Skeletal muscle satellite cell (primary cell): ENCODE results near the gene RANBP1.

ENCODE experiments used
- H3K27me3 ChIP-seq: 2 replicates; pipeline ENCODE4 v1.7.0; 2013; ENCODE audit warnings: low read length; ENCODE audit not compliant: control insufficient read depth, insufficient read depth
- H3K36me3 ChIP-seq: 2 replicates; pipeline ENCODE4 v1.7.0; 2013; ENCODE audit warnings: mild to moderate bottlenecking, control low read depth, low read length; ENCODE audit not compliant: insufficient read depth
- H3K4me1 ChIP-seq: 2 replicates; pipeline ENCODE4 v1.7.0; 2013; ENCODE audit warnings: low read length; ENCODE audit not compliant: control insufficient read depth, insufficient read depth
- H3K4me2 ChIP-seq: 2 replicates; pipeline ENCODE4 v1.7.0; 2013; ENCODE audit warnings: mild to moderate bottlenecking, low read length
- H3K4me3 ChIP-seq: 2 replicates; pipeline ENCODE4 v1.7.0; 2013; ENCODE audit warnings: low read length
- H3K9ac ChIP-seq: 2 replicates; pipeline ENCODE4 v1.7.0; 2013; ENCODE audit warnings: mild to moderate bottlenecking, low read depth, low read length, moderate library complexity
- H3K9me3 ChIP-seq: replicated peaks from 2 replicates; pipeline ENCODE4 v1.7.0; 2013; ENCODE audit warnings: mild to moderate bottlenecking, control low read depth, low read length

Gene RANBP1

DNA sequence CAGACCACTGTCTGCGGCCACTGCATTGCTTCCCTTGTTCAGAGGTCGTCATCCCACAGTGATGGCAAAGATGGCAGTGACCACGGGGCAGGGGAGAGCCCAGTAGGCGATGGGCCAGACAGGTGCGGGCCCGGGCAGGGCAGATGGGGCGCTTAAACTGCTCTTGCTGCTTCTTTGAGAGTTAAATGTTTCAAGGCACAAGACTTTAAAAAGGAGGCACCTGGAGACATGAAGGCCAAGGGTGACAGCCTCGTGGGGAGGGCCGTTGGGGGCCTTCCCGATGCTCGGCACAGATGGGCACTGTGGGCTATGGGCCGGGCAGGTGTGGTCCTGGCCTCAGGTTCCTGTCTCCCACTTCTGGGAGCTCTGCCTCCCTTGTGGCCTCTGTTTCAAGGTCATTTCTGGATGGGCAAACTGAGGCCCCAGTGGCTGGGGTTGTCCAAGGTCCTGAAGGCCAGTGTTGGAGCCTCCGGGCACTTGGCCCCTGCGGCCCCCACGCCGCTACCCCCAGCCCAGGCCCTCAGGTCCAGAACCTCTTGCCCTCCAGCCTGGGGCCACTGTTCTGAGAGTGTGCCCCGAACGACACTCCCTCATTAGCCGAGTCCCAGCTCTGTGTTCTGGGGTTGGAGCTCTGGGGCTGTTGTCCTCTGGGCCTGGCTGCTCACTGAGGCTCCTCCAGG, 51.9 kb downstream of the RANBP1 start:
- H3K4me2 ChIP-seq, result no peak overlapping the region
- H3K27me3 ChIP-seq, result peaks cover 9% of the 10 kb centered on the region
- H3K9me3 ChIP-seq, result no peaks in the 10 kb centered on the region
- H3K36me3 ChIP-seq, result no peaks in the 10 kb centered on the region
- H3K4me3 ChIP-seq, result no peak overlapping the region
- no peaks in the 10 kb centered on the region for H3K4me1 ChIP-seq
- no peak overlapping the region for H3K9ac ChIP-seq

DNA sequence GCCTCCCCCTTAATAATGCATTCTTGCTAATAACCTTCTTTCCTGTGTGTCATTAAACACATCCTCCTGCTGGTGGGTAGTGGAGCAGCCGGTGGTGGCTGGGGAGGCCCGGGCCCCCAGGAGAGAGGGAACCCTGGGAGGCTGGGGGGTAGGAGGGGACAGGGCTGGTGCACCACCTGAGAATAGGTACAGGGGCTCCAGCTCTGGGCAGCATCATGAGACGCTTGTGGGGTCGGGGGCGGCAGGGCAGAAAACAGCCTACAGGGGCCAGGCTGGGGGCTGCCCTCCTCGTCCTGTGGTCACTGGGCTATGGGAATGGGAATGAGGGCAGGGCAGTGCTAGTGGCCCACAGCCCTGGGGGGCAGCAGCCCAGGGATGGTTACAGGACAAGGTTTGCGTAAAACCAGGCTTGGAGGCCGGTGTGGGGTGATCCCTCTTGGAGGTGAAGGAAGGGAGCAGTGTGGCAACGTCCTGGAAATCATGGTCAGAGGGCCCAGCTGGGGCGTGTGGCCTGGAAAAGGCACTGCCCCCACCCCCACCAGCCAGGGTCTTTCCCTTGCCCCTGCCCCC, 53.4 kb downstream of the RANBP1 start:
- no peak overlapping the region for H3K4me3 ChIP-seq

DNA sequence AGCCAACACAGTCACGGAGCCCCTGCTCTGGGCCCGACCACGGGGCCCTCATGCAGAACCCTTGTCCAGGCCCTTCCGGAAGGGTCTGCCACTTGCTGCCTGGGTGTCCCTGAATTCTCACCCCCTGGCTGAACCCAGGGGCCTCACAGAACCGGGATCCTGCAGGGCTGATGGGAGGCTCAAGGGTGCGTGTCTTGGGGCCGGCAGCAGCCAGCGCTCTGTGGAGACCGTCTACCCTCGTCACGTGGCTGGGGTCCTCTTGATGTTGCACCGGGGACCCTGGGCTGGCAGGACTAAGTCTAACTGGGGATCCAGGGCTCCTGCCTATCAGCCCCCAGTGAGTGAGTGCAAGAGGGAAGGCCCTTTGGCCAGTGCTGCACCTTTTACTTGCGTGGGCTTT, 54.3 kb downstream of the RANBP1 start:
- Histone ChIP-seq H3K27me3 (peaks cover 9% of the 10 kb centered on the region), H3K4me3 (no peak overlapping the region), H3K9me3 (no peaks in the 10 kb centered on the region), H3K36me3 (no peaks in the 10 kb centered on the region), H3K4me2 (no peak overlapping the region), H3K9ac (no peak overlapping the region), H3K4me1 (no peaks in the 10 kb centered on the region)

More for the DNA sequence above, 53.4 kb downstream of the RANBP1 start:
- no peak overlapping the region for H3K4me2 ChIP-seq
- H3K36me3 ChIP-seq, result no peaks in the 10 kb centered on the region
- H3K27me3 ChIP-seq, result peaks cover 9% of the 10 kb centered on the region
- no peaks in the 10 kb centered on the region for H3K9me3 ChIP-seq
- H3K9ac ChIP-seq, result no peak overlapping the region
- no peaks in the 10 kb centered on the region for H3K4me1 ChIP-seq

DNA sequence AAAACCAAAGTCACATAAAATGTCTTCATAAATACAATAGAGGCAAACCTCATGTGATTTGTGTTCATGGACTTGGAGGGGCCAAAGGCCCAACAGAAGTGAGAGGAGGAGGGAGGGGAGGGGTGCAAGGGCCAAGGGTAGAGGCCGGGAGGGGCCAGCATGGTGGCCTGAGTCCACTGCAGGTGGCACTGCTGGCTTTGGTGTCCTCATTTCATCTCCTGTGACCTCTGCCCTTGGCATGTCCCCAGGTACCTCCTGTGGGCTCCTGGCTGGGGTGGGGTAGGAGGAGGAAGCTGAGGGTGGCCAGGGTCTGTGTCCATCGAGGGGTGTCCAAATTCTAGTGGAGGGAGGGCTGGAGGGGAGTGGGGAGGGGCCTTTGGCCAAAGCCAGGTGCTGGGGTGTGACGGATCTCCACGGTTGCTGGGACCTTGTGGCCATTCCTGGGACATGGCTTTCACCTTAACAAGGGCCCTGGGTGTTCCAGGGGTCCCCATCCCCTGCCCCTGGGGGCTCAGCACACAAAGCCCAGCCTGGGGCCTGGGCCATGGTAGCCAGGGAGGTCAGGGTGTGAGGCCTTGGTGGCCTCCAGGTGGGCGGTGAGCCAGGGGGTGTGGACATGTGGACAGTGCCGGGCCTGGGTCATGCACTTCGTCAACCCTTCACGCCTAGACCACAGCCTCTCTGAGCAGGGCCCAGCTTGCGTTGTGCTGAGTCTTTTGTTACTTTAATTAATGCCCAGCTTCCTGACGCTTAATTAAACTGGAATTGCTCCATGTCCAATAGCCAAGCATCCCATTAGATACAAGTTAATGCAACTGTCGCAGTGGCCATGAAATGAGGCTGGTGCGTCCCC, 55.6 kb downstream of the RANBP1 start:
- H3K4me3 ChIP-seq, result no peak overlapping the region
- H3K36me3 ChIP-seq, result no peaks in the 10 kb centered on the region
- peaks cover 13% of the 10 kb centered on the region for H3K27me3 ChIP-seq
- no peaks in the 10 kb centered on the region for H3K4me1 ChIP-seq
- H3K9me3 ChIP-seq, result no peaks in the 10 kb centered on the region
- no peak overlapping the region for H3K9ac ChIP-seq
- H3K4me2 ChIP-seq, result no peak overlapping the region

DNA sequence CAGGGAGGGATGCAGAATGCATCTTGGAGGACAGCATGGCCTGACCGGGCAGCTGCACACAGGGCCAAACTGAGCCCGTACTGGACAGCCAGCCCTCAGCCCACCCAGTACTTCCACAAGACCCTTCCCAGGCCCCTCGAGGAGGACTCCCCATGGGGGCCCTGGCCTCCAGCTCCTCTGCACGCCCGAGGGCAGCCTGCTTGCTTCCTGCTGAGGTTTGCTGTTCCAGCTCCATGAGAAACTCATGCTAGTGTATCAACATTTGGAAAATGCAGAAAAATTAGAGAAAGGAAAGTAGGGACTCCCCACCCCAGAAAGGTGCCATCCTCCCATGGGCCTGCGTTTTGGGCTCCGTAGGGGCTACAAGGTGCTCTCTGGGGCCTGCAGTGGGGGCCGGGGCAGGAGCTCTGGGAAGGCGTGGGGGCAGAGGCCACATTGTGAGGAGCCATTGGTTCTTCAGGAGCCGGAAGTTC, 56.3 kb downstream of the RANBP1 start:
- Histone ChIP-seq H3K27me3 (peaks cover 16% of the 10 kb centered on the region), H3K4me2 (no peak overlapping the region), H3K4me1 (no peaks in the 10 kb centered on the region), H3K9me3 (no peaks in the 10 kb centered on the region), H3K36me3 (no peaks in the 10 kb centered on the region), H3K4me3 (no peak overlapping the region), H3K9ac (no peak overlapping the region)

DNA sequence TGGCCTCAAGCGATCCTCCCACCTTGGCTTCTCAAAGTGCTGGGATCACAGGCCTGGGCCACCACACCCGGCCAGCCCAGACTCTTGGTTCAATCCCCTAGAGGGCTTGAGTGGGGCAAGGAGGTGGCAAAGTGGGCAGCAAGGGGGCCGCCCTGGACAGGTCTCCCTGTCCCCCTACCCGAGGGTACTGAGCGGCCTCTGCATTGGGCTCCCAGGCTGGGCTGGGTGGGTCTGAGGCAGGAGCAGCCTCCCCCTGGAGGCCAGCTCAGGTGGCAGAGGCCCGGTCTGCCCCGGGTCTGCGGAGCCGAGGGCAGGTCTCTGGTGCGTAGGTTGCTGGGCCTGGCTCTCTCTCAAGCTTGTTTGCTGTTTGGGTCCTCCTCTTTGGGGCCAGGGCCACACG, 57.3 kb downstream of the RANBP1 start:
- Histone ChIP-seq H3K4me1 (no peaks in the 10 kb centered on the region), H3K4me3 (no peak overlapping the region), H3K9me3 (no peaks in the 10 kb centered on the region), H3K36me3 (no peaks in the 10 kb centered on the region), H3K4me2 (no peak overlapping the region), H3K9ac (no peak overlapping the region), H3K27me3 (peaks cover 21% of the 10 kb centered on the region)

DNA sequence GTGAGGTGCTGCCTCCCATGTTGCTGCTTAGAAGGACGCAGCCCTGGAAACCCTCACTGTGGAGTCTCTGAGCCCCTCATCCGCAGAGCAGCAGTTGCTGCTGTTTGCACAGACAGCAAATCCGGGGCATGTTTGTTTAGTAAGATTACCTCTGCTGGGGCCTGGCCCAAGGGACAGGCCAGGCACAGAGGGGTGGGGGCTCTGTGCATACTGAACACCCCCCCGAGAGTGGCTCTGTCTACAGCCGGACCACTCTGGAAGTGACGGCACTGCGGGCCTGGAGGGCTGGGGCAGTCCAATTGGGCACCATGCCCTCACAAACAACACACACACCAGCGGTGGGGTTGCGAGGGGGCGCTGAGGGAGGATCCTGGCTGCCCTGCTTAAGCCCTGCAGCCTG, 57.9 kb downstream of the RANBP1 start:
- peaks cover 21% of the 10 kb centered on the region for H3K27me3 ChIP-seq
- no peaks in the 10 kb centered on the region for H3K4me1 ChIP-seq
- H3K9ac ChIP-seq, result no peak overlapping the region
- H3K4me3 ChIP-seq, result no peak overlapping the region
- no peaks in the 10 kb centered on the region for H3K9me3 ChIP-seq
- no peaks in the 10 kb centered on the region for H3K36me3 ChIP-seq
- no peak overlapping the region for H3K4me2 ChIP-seq

DNA sequence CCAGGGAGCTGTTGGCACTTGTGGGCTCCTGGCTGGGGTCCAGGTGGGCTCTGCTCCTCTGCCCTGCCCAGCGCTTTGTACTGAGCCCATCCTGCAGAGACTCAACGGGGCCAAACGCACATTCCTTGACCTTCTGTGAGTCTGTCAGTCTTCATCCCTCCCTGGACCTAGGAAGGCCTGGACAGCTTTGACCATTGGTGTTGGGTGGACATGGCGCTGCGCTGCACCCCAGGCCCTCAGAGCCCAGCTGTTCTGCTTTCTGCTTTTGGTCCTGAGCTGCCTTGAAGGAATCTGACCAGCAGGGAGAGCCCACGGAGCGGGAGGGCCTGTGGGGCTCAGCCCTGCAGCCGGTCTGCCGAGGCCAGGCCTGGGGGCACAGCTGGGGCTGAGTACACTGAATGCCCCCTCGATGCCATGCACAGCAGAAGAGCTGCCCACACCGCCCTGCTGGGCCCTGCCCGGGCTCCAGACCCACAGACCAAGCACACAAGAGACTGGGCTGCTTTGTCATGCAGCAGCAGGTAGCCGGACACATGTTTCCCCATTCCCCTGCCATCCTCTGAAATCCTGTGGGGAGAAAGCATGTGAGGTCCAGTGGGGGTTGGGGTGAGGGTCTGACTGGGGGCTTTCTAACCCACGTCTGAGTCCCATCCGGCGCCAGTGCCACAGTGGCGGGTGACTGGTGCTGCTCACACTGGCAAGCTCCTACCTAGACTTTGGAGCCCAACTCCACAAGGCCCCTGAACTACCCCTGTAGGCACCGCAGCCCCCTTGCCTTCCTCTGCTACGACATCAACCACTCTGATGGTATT, 59.1 kb downstream of the RANBP1 start:
- no peak overlapping the region for H3K4me2 ChIP-seq
- no peak overlapping the region for H3K9ac ChIP-seq
- no peaks in the 10 kb centered on the region for H3K36me3 ChIP-seq
- no peaks in the 10 kb centered on the region for H3K4me1 ChIP-seq
- no peak overlapping the region for H3K4me3 ChIP-seq
- no peaks in the 10 kb centered on the region for H3K9me3 ChIP-seq
- H3K27me3 ChIP-seq, result peaks cover 21% of the 10 kb centered on the region

DNA sequence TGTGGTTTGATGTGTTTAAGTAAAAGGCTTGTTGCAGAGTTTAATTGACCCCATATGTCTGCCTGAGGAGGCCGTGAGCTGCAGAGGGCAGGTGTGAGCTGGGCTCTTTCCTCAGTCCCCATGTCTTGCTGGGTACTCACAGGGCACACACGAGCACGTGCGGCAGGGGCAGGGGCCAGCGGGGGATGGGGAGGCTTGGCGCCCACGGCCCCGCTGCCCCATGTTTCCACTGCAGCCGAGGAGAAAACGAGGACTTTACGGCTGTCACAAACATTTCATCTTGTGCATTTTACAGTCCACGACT, 59.6 kb downstream of the RANBP1 start:
- Histone ChIP-seq H3K4me3 (no peak overlapping the region), H3K27me3 (peaks cover 16% of the 10 kb centered on the region), H3K4me1 (no peaks in the 10 kb centered on the region), H3K36me3 (no peaks in the 10 kb centered on the region), H3K9ac (no peak overlapping the region), H3K4me2 (no peak overlapping the region), H3K9me3 (no peaks in the 10 kb centered on the region)

DNA sequence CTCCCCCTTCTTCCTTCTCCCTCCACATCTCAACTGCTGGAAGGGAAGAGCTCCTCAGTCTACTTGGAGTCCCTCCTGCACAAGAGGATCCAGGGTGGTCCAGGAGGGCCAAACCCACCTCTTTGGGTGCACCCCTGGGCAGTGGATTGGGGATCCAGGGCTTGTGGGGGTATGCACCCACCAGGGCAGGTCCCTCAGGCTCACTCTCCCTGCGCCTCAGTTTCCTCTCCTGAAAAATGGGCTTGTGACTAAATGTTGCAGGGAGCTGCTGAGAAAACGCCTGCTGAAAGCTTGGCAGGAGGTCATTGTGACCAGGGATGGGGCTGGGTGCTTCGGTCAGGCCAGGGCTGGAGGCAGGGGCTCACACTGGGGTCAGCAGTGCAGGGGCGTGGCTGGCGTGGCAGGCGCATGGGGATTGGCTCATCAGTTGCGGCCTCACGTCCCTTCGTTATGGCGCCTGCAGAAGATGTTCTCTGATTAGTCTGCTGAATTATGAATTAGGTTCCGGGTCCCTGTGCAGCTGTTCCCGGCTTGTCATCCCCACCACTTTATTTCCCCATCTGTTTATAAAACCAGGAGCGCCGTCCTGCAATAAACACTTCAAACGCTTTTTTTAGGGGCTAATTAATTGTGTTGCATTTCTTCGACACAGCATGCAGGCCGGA, 60.6 kb downstream of the RANBP1 start:
- Histone ChIP-seq H3K4me2 (no peak overlapping the region), H3K9me3 (no peaks in the 10 kb centered on the region), H3K4me3 (no peak overlapping the region), H3K9ac (no peak overlapping the region), H3K4me1 (no peaks in the 10 kb centered on the region), H3K27me3 (peaks cover 17% of the 10 kb centered on the region), H3K36me3 (no peaks in the 10 kb centered on the region)
